GM18498 (cell line): ENCODE data around the gene FRMD1.

Experiments
- ATAC-seq: cut with Tn5 transposase; IDR thresholded peaks from one replicate; pipeline ENCODE4 v1.9.1; 2021; ENCODE audit warnings: mild to moderate bottlenecking, moderate library complexity; ENCODE audit not compliant: unreplicated experiment

The FRMD1 gene

GRCh38 chr6:168056892-168057527 lies 22.0 kb downstream of the FRMD1 start:
- no peak for ATAC-seq

GRCh38 chr6:168055696-168056489 lies 23.1 kb downstream of the FRMD1 start:
- ATAC-seq = no peak

- no peak for ATAC-seq
Measured at GRCh38 chr6:168054765-168055560, 24.0 kb downstream of the FRMD1 start.

GRCh38 chr6:168053957-168054471 lies 25.0 kb downstream of the FRMD1 start:
- no peak for ATAC-seq

GRCh38 chr6:168053086-168053956 lies 25.7 kb downstream of the FRMD1 start:
- ATAC-seq = no peak

GRCh38 chr6:168052291-168052891 lies 26.6 kb downstream of the FRMD1 start:
- ATAC-seq = no peak

GRCh38 chr6:168051648-168052047 lies 27.4 kb downstream of the FRMD1 start:
- no peak for ATAC-seq

GRCh38 chr6:168050881-168051586 lies 28.0 kb downstream of the FRMD1 start:
- no peak for ATAC-seq

GRCh38 chr6:168050225-168050880 lies 28.7 kb downstream of the FRMD1 start:
- ATAC-seq = no peak

- no peak for ATAC-seq
Measured at GRCh38 chr6:168049706-168050224, 29.2 kb downstream of the FRMD1 start.

GRCh38 chr6:168049277-168049676 lies 29.7 kb downstream of the FRMD1 start:
- no peak for ATAC-seq

- no peak for ATAC-seq
Measured at GRCh38 chr6:168048724-168049025, 30.3 kb downstream of the FRMD1 start.

- ATAC-seq = no peak
Measured at GRCh38 chr6:168047841-168048723, 30.9 kb downstream of the FRMD1 start.

- no peak for ATAC-seq
Measured at GRCh38 chr6:168046696-168047095, 32.3 kb downstream of the FRMD1 start.

- no peak for ATAC-seq
Measured at GRCh38 chr6:168045706-168046620, 33.0 kb downstream of the FRMD1 start.

- no peak for ATAC-seq
Measured at GRCh38 chr6:168045141-168045691, 33.8 kb downstream of the FRMD1 start.
